Activated T-helper 1 cell treated with anti-CD3 and anti-CD28 coated beads, Interleukin-12 subunit alpha, Interleukin-12 subunit beta, Interleukin-2, Interleukin-4 antibody, amounts not matched to agents 30 ng/mL and 10 ng/mL and 1 ng/mL, durations not matched to agents 14 hours and 24 hours and 36 hours (primary cell): ENCODE data around the gene OR2T3. TPM values are rescaled to one million over a fixed set of nuclear protein-coding genes. Genes with fewer than 3 reads are reported as not detected.
"Not testable (repeated sequence)": the region's sequence is repeated elsewhere in the genome, so short reads cannot be mapped to it uniquely, and the experiment has no call there.

Experiments used
- DNase-seq: peaks from one replicate; pipeline ENCODE4 v3.0.0; 2021; ENCODE audit warnings: low spot score
- H3K27ac Mint-ChIP-seq: one replicate; pipeline ENCODE4 v1.8.0; 2021; ENCODE audit warnings: mild to moderate bottlenecking, mixed read lengths
- H3K27me3 Mint-ChIP-seq: one replicate; pipeline ENCODE4 v1.8.0; 2022; ENCODE audit warnings: mild to moderate bottlenecking, moderate library complexity, mixed read lengths; ENCODE audit not compliant: insufficient read depth
- H3K36me3 Mint-ChIP-seq: one replicate; pipeline ENCODE4 v1.8.0; 2021; ENCODE audit warnings: low read depth, mixed read lengths
- H3K4me1 Mint-ChIP-seq: one replicate; pipeline ENCODE4 v1.8.0; 2021; ENCODE audit warnings: low read depth, mixed read lengths
- H3K4me3 Mint-ChIP-seq: one replicate; pipeline ENCODE4 v1.8.0; 2021; ENCODE audit warnings: mild to moderate bottlenecking, moderate library complexity, mixed read lengths
- H3K9me3 Mint-ChIP-seq: one replicate; pipeline ENCODE4 v1.8.0; 2021; ENCODE audit warnings: mixed read lengths
- intact Hi-C: fragments of 100-400 bp; cut with micrococcal nuclease; formaldehyde crosslinking; loops from one replicate; pipeline ENCODE4 v1.15.1; 2024
- total RNA-seq: library from RNA; stranded (reverse); gene quantifications from 2 replicates; pipeline ENCODE4 v1.2.3, GENCODE V29; 2022

The OR2T3 gene
- total RNA-seq, 1 donor from 2014 or later, result not detected

- H3K4me3 Mint-ChIP-seq, H3K4me1 Mint-ChIP-seq, H3K27me3 Mint-ChIP-seq, H3K9me3 Mint-ChIP-seq, H3K36me3 Mint-ChIP-seq, H3K27ac Mint-ChIP-seq, DNase-seq, intact Hi-C loops: not testable (repeated sequence)
Observed at GRCh38 chr1:248496661-248497060, 23.5 kb downstream of the OR2T3 start.

- intact Hi-C loops, H3K27ac Mint-ChIP-seq, DNase-seq, H3K9me3 Mint-ChIP-seq, H3K4me1 Mint-ChIP-seq, H3K36me3 Mint-ChIP-seq, H3K27me3 Mint-ChIP-seq, H3K4me3 Mint-ChIP-seq: not testable (repeated sequence)
Observed at GRCh38 chr1:248500305-248501035, 27.3 kb downstream of the OR2T3 start.

DNA sequence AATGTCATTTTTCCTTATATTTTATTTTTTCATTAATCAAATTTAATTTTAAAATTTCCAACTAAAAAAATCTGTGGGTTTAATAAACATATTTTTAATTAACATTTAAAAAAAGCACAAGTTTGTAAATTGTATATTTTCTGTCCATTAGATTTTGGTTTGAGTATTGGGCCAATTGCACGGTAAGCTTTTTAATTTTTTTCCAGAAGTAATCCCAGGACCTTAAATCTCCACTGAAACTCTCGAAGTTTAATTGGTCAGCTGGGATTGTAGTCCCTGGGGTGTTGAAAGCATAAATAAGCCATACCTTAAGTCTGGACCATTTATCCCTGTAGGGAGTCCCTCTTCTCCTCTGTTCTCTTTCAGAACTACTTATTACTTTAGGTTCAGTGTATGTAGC is 34.6 kb downstream of the OR2T3 start, which contains the start of gene OR2G6:
TSS of gene OR2G6 (plus strand) at position 301 of the 400 bp plus-strand sequence. CDS start 13,574 bp downstream, outside the sequence.
- H3K4me3 Mint-ChIP-seq, intact Hi-C loops, H3K9me3 Mint-ChIP-seq, H3K36me3 Mint-ChIP-seq, H3K27me3 Mint-ChIP-seq, H3K4me1 Mint-ChIP-seq, DNase-seq, H3K27ac Mint-ChIP-seq: not testable (repeated sequence)

- intact Hi-C loops, H3K9me3 Mint-ChIP-seq, DNase-seq, H3K36me3 Mint-ChIP-seq, H3K4me3 Mint-ChIP-seq, H3K4me1 Mint-ChIP-seq, H3K27ac Mint-ChIP-seq, H3K27me3 Mint-ChIP-seq: not testable (repeated sequence)
Observed at GRCh38 chr1:248510217-248510616, 37.1 kb downstream of the OR2T3 start.

- no peaks in the 10 kb centered on the region for H3K9me3 Mint-ChIP-seq
- no peak overlapping the region for H3K4me3 Mint-ChIP-seq
- no peaks in the 10 kb centered on the region for H3K4me1 Mint-ChIP-seq
- no peak for DNase-seq
- H3K27ac Mint-ChIP-seq, result no peak overlapping the region
- H3K36me3 Mint-ChIP-seq, result no peaks in the 10 kb centered on the region
- intact Hi-C loops, result no loop called here
- peaks cover 6% of the 10 kb centered on the region for H3K27me3 Mint-ChIP-seq
Observed at GRCh38 chr1:248521856-248522255, 48.7 kb downstream of the OR2T3 start.

Other genes starting within 250 kb of the OR2T3 start
- not detected in 2 replicates for gene OR2M4, start 241.9 kb upstream of the OR2T3 start, total RNA-seq
- not detected in 2 replicates for gene OR2T33, start 195.4 kb upstream of the OR2T3 start, total RNA-seq
- not detected in 2 replicates for gene OR2T12, start 169.9 kb upstream of the OR2T3 start, total RNA-seq
- gene OR2M7, start 148.8 kb upstream of the OR2T3 start, total RNA-seq, result not detected in 2 replicates
- gene OR14C36, start 124.6 kb upstream of the OR2T3 start, total RNA-seq, result not detected in 2 replicates
- gene OR2T4, start 111.7 kb upstream of the OR2T3 start, total RNA-seq, result not detected in 2 replicates
- gene OR2T6, start 97.6 kb upstream of the OR2T3 start, total RNA-seq, result not detected in 2 replicates
- gene OR2T1, start 70.3 kb upstream of the OR2T3 start, total RNA-seq, result not detected in 2 replicates
- gene OR2T2, start 27.7 kb upstream of the OR2T3 start, total RNA-seq, result not detected in 2 replicates
- not detected in 2 replicates for gene OR2T5, start 15.2 kb downstream of the OR2T3 start, total RNA-seq
- not detected in 2 replicates for gene OR2G6, start 34.7 kb downstream of the OR2T3 start, total RNA-seq
- not detected in 2 replicates for gene OR2T29, start 89.4 kb downstream of the OR2T3 start, total RNA-seq
- not detected in 2 replicates for gene OR2T34, start 101.4 kb downstream of the OR2T3 start, total RNA-seq
- not detected in 2 replicates for gene OR2T10, start 124.3 kb downstream of the OR2T3 start, total RNA-seq
- gene OR2T11, start 161.7 kb downstream of the OR2T3 start, total RNA-seq, result not detected in 2 replicates
- not detected in 2 replicates for gene OR2T35, start 171.9 kb downstream of the OR2T3 start, total RNA-seq
- gene OR2T27, start 182.2 kb downstream of the OR2T3 start, total RNA-seq, result not detected in 2 replicates
- not detected in 2 replicates for gene OR14I1, start 229.4 kb downstream of the OR2T3 start, total RNA-seq